Measurements from ENCODE around the gene STX18. TPM values are rescaled to one million over a fixed set of nuclear protein-coding genes. Genes with fewer than 3 reads are reported as not detected.

Gene STX18
- total and polyA plus RNA-seq, 2 donors from 2014 or later, result 37.2 to 66.8 TPM

- TF ChIP-seq CTCF (IDR thresholded peaks at IDR 0.05; ENCODE audit: borderline replicate concordance, extremely low read depth, insufficient read depth), result no peak
- no peak overlapping the region for H3K9ac ChIP-seq (ENCODE audit: low read length in 3 of 3)
- H3K36me3 ChIP-seq (ENCODE audit: control insufficient read depth in 2 of 3, insufficient read depth in 3 of 3, low read length in 3 of 3), result no peaks in the 10 kb centered on the region
- FAIRE-seq (no peak), DNase-seq (no peak)
- no peak overlapping the region for H3K4me3 ChIP-seq (ENCODE audit: low read length in 3 of 3)
- peaks cover 0 to 4% (median 0%) of the 10 kb centered on the region in 3 donors for H3K9me3 ChIP-seq (ENCODE audit: control insufficient read depth in 2 of 3, insufficient read depth in 1 of 3, low read length in 3 of 3)
- no peaks in the 10 kb centered on the region for H3K27me3 ChIP-seq (ENCODE audit: control insufficient read depth, insufficient read depth, low read length)
- H3K4me1 ChIP-seq (ENCODE audit: control insufficient read depth in 2 of 3, insufficient read depth in 2 of 3, low read depth in 1 of 3, low read length in 3 of 3), result no peaks in the 10 kb centered on the region
- no peak overlapping the region for H3K27ac ChIP-seq (ENCODE audit: low read depth in 2 of 2, low read length in 2 of 2)
- intact Hi-C loops (cut with DNase I), result no loop called here
These were observed 43.3 kb upstream of the STX18 start for GRCh38 chr4:4585012-4585670.

- H3K9me3 ChIP-seq (ENCODE audit: control insufficient read depth in 2 of 3, insufficient read depth in 1 of 3, low read length in 3 of 3), result peaks cover 0 to 4% (median 0%) of the 10 kb centered on the region in 3 donors
- FAIRE-seq (no peak), DNase-seq (no peak)
- H3K27ac ChIP-seq (ENCODE audit: low read depth in 2 of 2, low read length in 2 of 2), result no peak overlapping the region
- no peaks in the 10 kb centered on the region for H3K27me3 ChIP-seq (ENCODE audit: control insufficient read depth, insufficient read depth, low read length)
- no peak overlapping the region for H3K4me3 ChIP-seq (ENCODE audit: low read length in 3 of 3)
- intact Hi-C loops (cut with DNase I), result no loop called here
- H3K9ac ChIP-seq (ENCODE audit: low read length in 3 of 3), result no peak overlapping the region
- no peaks in the 10 kb centered on the region for H3K36me3 ChIP-seq (ENCODE audit: control insufficient read depth in 2 of 3, insufficient read depth in 3 of 3, low read length in 3 of 3)
- no peaks in the 10 kb centered on the region for H3K4me1 ChIP-seq (ENCODE audit: control insufficient read depth in 2 of 3, insufficient read depth in 2 of 3, low read depth in 1 of 3, low read length in 3 of 3)
- no peak for TF ChIP-seq CTCF (IDR thresholded peaks at IDR 0.05; ENCODE audit: borderline replicate concordance, extremely low read depth, insufficient read depth)
These were observed 41.8 kb upstream of the STX18 start for GRCh38 chr4:4583606-4584005.

GRCh38 chr4:4582653-4583052 is 40.8 kb upstream of the STX18 start:
- no peak for DNase-seq
- Histone ChIP-seq H3K9me3 (ENCODE audit: control insufficient read depth in 2 of 3, insufficient read depth in 1 of 3, low read length in 3 of 3) (peaks cover 0 to 4% (median 0%) of the 10 kb centered on the region in 3 donors), H3K27ac (ENCODE audit: low read depth in 2 of 2, low read length in 2 of 2) (no peak overlapping the region), H3K27me3 (ENCODE audit: control insufficient read depth, insufficient read depth, low read length) (no peaks in the 10 kb centered on the region), H3K4me1 (ENCODE audit: control insufficient read depth in 2 of 3, insufficient read depth in 2 of 3, low read depth in 1 of 3, low read length in 3 of 3) (no peaks in the 10 kb centered on the region), H3K36me3 (ENCODE audit: control insufficient read depth in 2 of 3, insufficient read depth in 3 of 3, low read length in 3 of 3) (no peaks in the 10 kb centered on the region), H3K9ac (ENCODE audit: low read length in 3 of 3) (no peak overlapping the region), H3K4me3 (ENCODE audit: low read length in 3 of 3) (no peak overlapping the region)
- FAIRE-seq, result no peak
- intact Hi-C loops (cut with DNase I), result no loop called here
- TF ChIP-seq CTCF (IDR thresholded peaks at IDR 0.05; ENCODE audit: borderline replicate concordance, extremely low read depth, insufficient read depth), result no peak

GRCh38 chr4:4580494-4580893 is 38.6 kb upstream of the STX18 start:
- no peak for TF ChIP-seq CTCF (IDR thresholded peaks at IDR 0.05; ENCODE audit: borderline replicate concordance, extremely low read depth, insufficient read depth)
- no peak for DNase-seq
- peaks cover 0 to 3% (median 0%) of the 10 kb centered on the region in 3 donors for H3K4me1 ChIP-seq (ENCODE audit: control insufficient read depth in 2 of 3, insufficient read depth in 2 of 3, low read depth in 1 of 3, low read length in 3 of 3)
- no peak overlapping the region for H3K27ac ChIP-seq (ENCODE audit: low read depth in 2 of 2, low read length in 2 of 2)
- H3K27me3 ChIP-seq (ENCODE audit: control insufficient read depth, insufficient read depth, low read length), result no peaks in the 10 kb centered on the region
- H3K9me3 ChIP-seq (ENCODE audit: control insufficient read depth in 2 of 3, insufficient read depth in 1 of 3, low read length in 3 of 3), result no peaks in the 10 kb centered on the region
- no peak for FAIRE-seq
- intact Hi-C loops (cut with DNase I), result no loop called here
- no peak overlapping the region for H3K9ac ChIP-seq (ENCODE audit: low read length in 3 of 3)
- H3K4me3 ChIP-seq (ENCODE audit: low read length in 3 of 3), result no peak overlapping the region
- no peaks in the 10 kb centered on the region for H3K36me3 ChIP-seq (ENCODE audit: control insufficient read depth in 2 of 3, insufficient read depth in 3 of 3, low read length in 3 of 3)
